ENCODE results near the gene MYRF.

The MYRF gene

DNA sequence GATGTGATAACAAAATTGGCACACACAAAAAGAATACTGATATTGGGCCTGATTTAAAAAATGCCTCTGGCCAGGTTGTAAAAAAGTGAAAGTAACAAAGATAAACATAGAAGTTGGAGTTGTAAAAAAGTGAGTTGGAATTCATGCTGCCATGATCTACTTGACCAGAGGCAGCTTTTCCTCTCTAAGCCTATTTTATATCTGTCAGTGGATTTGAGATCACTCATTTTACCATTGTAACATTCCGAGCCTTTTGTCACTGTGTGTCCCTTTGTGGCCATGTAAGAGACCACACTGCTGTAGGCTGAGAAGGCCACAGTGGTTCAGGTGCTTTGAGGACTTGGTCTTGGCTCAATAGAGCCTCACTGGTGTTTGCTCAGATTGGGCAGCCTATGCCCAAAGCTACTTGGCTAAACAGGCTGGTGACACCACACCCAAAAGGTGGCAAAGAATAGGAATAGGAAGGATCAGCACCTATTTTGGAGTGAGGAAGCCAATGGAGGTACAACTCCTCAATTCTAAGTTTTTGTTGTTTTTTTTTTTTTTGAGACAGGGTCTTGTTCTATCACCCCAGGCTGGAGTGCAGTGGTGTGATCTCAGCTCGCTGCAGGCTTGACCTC is 47.3 kb downstream of the MYRF start:
- no peak for FAIRE-seq

DNA sequence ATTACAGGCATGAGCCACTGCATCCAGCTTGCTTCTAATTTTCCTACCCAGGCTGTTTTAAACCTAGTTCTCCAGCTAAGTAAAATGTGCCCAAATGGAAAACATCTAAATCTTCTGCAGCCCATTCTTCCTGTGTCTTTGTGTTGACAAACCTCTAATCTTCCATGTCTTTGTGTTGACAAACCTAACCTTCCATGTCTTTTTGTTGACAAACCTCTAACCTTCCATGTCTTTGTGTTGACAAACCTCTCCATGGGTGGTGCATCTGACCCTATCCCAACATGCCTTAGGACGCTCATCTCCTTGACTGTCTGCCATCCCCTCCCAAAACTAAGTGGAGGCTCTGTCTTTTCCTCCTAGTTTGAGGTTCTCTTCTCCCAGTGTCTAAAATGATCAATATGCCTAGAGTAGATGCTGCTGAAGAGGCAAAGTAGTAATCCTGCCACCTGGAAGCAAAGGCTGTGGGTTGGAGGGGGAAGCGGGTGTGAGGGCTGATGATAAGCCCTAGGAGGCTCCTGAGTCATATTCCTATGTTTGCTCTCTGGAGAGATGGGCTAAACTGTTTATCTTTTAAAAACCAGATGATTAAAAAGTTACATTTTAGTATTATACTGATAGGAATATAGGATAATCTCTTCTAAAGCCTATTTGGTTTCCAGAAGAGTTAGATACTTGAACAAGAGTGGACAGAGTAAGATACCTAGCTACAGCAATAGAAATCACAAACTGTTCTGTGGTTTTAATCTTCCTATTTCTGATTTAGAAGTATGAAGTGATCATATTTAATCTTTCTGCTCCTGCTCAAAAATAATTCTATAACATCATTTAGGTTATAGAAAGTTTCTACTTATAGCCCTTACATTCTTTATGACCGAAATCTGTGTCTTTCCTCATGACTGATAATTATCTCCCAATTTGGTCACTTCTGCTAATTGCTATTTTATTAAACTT is 48.2 kb downstream of the MYRF start:
- FAIRE-seq: no peak

DNA sequence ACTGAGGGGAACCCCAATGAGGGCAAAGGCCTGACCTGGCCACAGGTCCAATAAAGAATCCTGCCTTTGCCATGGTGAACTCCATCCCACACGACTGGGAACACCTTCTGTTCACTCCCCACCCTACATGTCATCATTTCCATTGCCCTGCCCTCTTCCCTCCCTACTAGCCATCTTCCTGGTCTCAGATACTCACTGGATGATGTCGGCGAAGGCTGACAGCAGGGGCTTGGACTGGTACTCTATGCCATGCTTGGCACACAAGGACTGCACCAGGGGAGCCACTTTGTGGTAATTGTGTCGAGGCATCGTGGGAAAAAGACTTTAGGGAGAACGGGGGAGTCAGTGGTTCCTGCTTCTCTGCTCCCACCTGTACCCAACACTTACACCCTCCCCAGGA is 50.2 kb downstream of the MYRF start:
- no peak for FAIRE-seq

DNA sequence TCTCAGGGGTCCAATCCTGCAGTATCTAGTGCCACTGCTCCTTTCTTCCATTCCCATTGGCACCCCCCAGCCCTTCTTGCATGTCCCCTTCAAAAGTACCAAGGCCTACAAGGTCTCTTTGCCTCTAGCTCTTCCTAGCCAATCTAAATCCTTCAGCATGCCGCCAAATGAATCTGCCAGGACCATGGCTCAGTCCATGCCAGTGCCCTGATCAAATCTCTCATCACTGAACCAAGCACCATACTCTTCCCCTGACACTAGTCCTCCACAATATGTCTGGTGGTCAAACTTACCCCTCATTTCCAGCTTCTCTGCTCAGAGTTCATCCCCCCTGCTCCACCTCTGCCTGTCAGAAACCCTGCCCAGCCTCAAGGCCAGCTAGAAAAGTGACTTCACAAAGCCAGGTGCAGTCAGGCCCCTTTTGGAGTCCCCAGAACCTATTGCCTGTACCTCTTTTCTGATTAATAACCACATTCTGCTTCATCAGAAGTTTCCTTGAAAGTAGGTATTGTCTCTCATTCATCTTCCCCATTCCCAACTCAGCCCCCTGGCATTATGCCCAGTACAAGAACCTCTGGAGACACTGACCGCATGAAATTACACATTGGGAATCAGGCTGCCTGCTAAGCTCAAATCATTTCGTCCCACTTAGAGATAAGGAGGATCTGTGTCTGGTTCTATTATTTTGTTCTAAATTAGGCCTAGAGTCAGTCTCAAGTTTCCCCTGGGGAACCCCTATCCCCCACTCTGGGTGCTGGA is 51.6 kb downstream of the MYRF start:
- no peak for FAIRE-seq

DNA sequence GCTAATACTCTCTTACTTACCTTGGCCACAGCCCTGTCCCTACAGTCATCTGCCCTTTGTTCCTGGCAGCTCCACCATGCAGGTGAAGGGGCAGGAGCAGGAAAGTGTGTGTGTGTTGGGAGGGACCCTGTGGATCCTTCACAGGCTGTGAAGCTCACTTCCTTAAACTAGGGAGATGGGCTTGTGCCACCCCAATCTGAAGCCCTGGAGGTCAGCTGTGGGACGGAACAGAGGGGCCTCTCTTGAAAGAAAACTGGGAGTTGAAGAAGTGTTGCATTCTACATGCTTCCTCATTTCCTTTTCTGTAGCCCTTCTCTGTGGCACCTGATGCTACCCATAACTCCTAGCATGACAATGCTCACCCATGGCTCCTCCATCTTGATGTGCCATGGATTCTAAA is 52.7 kb downstream of the MYRF start:
- FAIRE-seq: no peak

DNA sequence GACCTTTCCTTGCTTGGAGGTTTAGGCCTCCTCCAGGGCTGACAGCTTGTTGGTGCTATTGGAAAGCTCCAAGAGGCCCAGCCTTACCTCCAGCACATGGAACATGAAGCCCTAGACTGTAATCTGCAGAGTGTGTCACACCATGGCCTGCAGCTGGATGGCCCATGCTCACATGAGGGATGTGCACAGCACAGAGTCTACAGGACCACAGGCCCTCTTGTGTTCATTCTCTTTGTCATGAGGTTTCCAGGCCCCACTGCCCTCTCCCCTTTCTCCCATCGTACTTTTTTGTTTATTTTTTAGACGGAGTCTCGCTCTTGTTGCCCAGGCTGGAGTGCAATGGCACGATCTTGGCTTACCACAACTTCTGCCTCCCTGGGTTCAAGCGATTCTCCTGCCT is 54.3 kb downstream of the MYRF start:
- no peak for FAIRE-seq

DNA sequence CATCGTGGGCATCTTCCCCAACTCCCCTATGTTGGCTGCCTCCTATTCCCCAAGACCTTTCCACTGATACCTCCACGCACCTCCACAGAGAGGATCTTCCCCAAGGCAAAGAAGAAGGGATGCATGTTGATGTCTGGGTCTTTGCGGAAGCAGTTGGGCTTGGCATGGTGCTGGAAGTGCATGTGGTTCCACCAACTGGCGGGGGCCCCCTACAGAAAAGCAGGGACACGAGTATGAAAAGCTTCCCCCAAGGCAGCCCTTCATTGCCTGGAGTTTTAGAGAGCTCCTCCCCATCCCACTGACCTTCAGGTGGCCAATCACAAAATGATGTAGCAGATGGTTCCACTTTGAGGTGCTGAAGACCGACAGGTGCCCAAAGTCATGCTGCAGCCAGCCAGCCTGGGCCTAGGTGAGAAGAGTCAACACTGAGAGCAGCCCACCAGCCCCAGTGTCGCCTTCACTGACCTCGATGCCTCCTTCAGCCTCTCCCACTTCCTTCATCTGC is 58.3 kb downstream of the MYRF start:
- no peak for FAIRE-seq

DNA sequence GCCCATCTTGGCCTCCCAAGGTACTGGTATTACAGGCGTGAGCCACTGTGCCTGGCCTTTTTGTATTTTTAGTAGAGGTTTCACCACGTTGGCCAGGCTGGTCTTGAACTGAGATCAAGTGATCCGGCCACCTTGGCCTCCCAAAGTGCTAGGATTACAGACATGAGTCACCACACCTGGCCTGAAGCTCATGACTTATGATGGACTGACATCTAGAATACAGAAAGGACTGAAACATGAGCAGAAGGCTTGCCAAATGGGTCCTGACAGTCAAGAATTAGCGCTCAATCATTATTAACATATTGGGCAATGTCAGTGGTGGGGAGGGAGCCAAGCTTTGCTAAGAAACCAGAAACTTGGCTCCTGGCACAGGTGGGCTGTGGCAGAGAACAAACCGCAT is 59.4 kb downstream of the MYRF start:
- no peak for FAIRE-seq

DNA sequence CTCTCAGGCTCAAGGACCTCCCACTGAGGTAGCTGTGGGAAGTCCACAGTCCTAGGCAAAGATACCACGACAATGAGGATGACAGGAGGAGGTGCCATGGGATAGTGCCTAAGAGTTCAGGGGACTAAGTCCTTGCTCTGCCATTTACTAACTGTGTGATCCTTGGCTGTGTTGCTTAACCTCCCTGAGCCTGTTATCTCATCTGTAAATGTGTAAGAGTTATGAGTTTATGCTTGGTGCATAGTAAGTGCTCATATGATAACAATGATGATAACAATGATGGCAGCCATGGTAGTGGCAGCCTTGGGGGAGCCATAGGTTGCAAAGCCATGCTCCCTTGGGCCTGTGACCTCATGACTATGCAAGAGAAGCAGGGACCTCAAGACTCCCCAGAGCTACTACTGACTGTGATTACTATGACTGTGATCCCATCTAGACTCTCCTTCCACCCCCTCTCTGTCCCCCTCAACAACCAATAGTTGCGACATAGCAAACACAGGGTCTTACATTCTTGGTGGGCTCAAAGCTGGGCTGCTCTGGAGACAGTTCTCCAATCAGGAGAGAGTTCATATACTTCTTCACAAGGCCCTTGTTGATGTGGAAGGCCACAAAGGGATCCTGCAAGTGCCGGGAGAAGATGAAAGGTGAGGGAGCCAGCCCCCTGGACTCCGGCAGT is 60.4 kb downstream of the MYRF start:
- no peak for FAIRE-seq

DNA sequence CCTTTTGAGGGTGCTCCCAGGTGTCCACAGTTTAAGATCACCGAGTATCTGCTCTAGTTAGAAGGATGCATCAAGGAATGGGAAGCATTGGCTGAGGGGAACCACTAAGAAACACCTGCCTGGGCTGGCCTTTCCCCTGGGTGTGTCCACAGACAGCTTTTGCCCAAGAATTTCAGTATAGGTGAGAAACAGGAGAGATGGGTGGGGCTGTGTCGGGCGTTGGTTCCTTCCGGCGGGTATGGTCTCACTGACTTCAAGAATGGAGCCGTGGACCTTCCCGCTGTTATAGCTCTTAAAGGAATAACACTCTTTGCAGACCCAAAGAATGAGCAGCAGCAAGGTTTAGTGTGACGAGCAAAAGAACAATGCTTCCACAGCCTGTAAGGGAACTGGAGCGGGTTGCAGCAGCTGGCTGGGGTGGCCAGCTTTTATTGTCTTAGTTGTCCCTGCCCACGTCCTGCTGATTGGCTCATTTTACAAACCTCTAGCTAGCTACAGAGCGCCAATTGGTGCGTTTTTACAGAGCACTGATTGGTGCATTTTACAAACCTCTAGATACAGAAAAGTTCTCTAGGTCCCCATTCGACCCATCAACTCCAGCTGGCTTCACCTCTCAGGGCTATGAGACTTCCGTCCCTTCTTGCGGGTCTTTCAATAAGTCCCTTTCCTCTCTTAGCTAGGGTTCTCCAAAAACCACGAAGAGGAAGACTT is 62.0 kb downstream of the MYRF start:
- no peak for FAIRE-seq

DNA sequence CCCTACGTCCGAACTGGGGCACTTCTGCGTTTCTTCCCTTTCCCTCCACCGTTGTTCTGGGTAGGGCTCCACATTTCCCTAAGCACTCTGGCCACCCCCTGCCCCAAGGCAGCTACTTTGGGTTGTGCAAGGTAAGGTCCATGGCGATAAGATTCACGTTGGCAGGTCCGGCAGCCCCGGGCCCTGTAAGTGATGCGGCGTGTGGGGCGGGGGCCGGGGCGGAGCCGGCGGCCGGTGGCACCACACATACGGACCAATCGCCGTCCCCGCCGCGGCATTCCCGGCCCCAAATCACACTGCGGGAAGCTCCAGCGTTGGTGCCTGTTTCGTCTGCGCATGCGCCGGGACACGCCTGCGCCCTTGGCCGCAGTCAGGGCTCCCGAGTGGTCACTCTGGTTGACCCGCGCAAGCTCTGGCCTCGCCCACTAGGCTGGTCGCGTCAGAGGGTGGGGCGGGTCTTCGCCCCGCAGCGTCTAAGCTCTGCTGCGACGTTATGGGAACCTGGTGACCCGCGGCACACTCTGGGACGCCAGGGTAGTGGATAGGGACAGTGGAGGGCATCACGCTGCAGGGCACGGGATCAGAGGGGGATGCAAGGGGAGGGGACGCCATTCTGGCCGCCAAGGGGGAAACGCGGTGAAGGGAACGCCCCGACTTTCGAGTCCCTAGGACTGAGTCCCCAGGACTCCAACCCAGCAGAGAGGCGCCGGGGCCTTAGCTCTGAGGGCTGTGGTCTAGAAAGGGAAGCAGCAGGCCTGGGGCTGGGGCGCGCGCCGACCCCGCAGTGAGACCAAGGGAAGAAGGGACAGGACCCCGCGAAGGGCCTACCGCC is 62.7 kb downstream of the MYRF start:
- no peak for FAIRE-seq

DNA sequence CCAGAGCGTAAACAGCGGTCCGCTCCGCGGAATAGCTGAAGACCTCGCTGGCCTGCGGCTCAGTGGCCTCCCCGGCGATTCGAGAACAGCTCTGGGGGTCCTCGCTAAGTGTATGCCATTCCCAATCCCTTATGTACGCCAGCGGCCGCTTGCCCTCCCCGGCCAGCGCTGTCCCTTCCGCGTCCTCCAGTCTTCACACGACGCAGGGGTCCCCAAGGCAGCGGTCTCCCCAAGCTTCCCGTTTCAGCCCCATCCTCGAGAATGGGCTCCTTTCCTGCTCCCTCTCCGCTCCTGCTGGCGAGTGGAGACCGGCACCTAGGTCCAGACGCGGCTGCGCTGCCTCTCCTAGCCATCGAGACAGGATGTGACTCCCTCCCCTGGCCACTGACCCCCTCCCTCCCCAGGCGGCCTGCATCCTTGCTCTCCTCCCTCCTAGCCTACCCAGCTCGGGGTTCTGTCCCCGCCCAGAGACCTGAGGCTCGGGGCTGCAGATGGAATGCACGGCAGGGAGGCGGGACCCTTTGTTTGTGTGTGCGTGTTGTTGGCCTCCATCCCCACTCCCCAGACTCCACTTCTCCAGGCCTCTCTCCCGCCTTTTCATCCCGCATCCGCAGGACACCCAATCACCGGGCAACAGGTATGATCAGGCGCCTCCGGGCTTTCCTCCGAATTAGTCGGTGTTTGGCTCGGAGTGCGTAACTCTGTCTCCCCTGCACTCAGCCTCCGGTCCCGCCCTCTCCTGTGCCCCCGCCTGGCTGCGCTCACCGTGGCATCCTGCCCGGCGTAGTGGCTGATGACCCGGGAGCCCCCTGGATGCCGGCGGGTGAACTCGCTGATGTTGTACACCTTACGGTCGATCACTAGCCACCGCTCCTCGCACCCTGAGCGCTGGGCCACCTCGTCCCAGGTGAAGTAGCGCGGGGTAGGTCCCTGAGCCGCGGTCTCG is 63.6 kb downstream of the MYRF start:
- FAIRE-seq: no peak

DNA sequence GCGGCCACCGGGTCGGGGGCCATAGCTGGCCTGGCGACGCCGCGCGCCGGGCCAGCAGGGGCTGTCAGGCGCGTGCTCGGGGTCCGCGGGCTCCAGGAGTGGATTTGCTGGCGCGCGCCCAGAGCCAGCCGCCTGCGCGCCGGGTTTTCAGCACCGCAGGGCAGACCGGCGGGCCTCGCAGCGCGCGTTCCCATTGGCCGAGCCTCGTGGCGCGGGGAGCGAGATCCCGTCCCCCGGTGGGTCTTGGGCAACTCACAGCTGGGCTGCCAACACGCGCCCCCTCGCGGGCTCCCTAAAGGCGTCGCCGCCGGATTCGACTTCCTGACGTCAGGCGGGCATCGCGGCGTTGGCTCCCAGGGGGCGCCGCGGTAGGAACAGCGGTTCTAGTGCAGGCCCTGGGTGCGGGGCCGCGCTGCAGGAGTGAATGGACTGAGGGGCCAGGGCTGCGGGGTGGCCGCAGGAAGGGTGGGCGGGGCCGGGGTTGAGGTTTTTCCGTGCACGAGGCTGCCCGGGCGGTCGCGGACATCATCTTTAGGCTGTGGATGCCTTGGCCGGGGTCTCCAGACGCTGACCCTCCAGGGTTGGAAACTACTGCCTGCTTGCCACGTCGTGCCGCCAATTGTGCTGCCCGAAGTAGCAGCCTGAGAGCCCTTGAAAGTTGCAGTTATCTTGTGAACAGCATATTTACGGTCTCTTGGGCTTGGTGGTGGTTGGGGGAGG is 64.5 kb downstream of the MYRF start, which contains the start of gene FADS1:
FADS1 (minus strand) TSS at position 268 of the 720 bp plus-strand sequence; CDS start at position 194, 74 bp downstream.
- no peak for FAIRE-seq

DNA sequence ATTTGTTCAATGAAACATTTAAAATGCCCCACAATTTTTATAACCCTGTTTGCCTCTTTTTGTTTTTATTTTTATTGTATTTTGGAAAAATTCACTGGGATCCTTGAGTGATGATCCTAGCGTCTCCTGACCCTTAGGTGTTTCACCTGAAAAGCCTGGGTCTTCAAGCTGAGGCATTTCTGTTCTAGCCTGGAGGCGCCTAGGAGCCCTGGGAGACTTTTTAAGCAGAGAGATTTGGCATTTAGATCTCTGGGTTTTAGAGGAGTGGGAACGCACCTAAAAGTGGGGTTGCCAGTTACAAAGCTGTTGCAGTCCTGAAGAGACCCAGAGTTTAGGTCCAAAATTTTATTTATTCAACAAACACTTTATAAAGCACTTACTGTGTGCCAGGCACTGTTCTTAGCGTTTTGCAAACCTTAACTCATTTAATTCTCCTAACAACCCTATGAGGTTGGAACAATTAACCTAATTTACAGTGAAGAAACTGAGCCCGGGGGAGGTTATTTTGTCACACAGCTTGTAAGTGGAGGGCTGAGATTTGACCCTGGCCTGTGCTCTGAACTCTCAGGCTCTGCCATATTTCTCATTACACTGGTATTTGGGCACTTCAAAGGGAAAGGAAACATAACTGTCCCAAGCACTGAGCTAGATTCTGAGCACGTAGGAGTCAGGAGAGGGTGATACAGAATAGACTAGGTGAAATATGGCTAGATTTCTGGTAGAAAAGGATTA is 65.2 kb downstream of the MYRF start:
- no peak for FAIRE-seq

DNA sequence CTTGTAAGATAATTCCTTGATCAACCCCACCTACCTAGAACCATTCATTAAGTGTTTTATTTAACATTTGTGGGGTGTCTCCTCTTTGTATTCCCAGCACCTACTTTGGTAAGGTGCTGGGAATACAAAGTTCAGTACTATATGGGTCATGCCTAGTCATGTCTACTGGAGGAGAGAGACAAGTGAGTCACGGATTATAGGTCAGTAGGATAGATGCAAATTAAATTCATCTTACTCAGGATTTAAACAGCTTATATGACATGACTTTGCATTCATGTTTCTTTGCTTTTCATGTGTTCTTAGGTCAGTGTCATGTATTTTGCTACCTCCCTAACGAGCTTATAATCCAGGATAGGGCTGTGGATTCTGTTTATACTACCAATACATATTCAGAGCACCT is 67.7 kb downstream of the MYRF start:
- no peak for FAIRE-seq

DNA sequence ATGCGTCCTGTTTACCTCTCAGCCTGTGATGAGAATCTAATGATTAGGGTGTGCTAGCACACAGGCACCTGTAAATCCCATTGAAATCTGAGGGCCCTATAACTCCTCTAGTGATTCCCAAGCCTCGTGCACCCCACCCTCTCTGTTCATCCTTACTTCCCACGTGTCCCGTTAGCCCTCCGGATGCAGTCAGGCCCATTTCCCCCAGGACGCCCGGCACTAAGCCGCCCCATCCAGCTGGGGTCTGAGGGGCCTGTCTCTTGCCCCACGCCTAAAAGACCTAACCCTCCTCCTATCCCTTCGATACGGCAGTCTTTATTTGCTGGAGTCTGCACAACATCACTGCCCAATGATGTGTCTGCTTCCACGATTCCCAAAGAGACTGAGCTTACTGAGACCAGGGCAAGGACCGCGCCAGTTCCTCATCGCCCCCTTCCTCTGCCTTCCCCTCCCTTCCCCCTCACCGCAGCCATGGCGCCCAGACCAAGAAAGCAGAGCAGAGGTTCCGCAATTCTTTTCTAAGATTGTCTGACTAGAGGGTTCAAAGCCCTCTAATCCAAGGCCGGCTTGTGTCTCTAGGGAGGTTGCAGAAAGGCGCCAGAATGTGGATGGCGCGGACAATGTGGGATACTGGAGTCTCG is 74.6 kb downstream of the MYRF start:
- FAIRE-seq: no peak

DNA sequence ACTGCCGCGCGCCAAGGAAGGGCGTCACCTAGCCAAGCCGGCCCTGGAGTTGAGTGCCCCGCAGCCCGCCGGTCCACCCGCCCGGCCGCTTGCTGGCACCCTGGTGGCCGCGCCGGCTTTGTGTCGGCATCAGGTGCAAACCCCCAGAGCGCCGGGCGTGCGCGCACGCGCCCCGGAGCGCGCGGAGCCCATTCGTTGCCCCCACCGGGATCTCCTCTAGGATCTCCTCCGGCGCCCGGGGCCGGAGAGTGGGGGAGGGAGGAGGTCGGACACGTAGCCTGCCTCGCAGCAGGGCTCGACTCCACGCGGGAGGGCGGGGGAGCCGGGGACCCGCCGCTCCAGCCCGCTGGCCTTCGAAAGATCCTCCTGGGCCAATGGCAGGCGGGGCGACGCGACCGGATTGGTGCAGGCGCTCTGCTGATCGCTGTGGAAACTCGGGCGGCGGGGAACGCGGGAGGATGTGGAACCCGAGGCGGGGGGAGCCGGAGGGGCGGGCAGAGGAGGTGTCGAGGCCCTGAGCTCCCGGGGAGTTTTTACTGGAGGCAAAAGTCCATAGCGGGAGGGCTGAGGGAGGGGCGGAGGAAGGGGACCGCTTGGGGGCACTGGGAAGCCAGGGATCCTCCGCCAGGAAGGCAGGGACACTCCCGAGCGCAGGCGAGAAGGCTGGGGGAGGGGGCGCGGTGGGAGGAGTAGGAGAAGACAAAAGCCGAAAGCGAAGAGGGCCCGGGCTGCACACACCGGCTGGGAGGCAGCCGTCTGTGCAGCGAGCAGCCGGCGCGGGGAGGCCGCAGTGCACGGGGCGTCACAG is 75.3 kb downstream of the MYRF start, which contains the start of gene FADS2:
FADS2 (plus strand) TSS at position 730 of the 808 bp plus-strand sequence. CDS start 91 bp downstream, outside the sequence.
- no peak for FAIRE-seq
